ENCODE results near the gene RBM4. TPM values are rescaled to one million over a fixed set of nuclear protein-coding genes. Genes with fewer than 3 reads are reported as not detected.

The RBM4 gene
- total and polyA plus RNA-seq, 2 of the 13 experiments (the other 11 are each of a cell fraction or from before 2014, with no cell fraction given), result 126 to 136 TPM

DNA sequence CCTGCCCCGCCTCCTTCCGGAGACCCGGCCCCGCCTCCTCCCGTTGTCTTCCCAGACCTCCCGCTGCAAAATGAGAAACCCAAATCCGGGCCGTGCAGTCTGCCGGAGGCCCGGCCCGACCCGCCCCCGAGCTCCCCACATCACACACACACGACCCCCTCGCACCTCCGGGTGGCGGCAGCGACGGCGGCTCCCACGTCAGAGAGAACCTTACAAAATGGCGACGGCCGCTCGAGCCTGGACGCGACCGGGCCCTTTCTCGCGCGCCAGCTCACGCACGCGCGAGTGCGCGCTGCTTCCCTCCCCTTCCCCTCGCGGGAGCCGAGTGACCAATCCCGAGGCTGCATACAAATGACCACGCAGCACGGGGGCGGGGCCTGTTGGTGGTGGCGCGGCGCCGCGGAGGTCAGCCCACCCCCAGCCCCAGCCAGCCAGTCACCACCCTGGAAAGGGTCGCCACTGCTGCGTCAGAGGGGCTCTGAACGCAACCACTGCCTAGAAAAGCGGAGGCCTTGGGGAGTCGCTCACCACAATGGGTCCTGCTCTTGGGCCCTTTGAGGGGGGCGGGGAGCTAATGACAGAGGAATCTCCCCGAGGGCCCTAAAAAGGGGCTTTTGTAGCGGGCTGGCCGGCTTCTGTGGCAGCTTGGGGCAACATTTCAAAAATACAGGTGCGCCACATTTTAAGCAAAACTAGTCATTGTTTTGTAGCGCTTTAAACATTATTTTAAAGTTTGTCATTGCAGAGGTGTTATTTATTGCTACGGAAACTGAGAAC lies 39.3 kb downstream of the RBM4 start, which contains the start of gene RBM4B (continued):
- peak; percentile 80 for TF ChIP-seq TAF15 (IDR thresholded peaks at IDR 0.05; ENCODE audit: low read depth, low read length, poor library complexity, severe bottlenecking)
- TF ChIP-seq RAD51 (IDR thresholded peaks at IDR 0.05; ENCODE audit: borderline replicate concordance), result no peak
- TF ChIP-seq, protein P1, sequence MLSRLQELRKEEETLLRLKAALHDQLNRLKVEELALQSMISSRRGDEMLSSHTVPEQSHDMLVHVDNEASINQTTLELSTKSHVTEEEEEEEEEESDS (CRISPR knock-in tag; IDR thresholded peaks at IDR 0.05; ENCODE audit: borderline replicate concordance), result no peak
- TF ChIP-seq, protein P2, sequence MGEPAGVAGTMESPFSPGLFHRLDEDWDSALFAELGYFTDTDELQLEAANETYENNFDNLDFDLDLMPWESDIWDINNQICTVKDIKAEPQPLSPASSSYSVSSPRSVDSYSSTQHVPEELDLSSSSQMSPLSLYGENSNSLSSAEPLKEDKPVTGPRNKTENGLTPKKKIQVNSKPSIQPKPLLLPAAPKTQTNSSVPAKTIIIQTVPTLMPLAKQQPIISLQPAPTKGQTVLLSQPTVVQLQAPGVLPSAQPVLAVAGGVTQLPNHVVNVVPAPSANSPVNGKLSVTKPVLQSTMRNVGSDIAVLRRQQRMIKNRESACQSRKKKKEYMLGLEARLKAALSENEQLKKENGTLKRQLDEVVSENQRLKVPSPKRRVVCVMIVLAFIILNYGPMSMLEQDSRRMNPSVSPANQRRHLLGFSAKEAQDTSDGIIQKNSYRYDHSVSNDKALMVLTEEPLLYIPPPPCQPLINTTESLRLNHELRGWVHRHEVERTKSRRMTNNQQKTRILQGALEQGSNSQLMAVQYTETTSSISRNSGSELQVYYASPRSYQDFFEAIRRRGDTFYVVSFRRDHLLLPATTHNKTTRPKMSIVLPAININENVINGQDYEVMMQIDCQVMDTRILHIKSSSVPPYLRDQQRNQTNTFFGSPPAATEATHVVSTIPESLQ (CRISPR knock-in tag; conservative IDR thresholded peaks at IDR 0.05), result no peak
- no peak for TF ChIP-seq STAT6 (CRISPR knock-in tag; IDR thresholded peaks at IDR 0.05; ENCODE audit: borderline replicate concordance)
- TF ChIP-seq, protein P3, sequence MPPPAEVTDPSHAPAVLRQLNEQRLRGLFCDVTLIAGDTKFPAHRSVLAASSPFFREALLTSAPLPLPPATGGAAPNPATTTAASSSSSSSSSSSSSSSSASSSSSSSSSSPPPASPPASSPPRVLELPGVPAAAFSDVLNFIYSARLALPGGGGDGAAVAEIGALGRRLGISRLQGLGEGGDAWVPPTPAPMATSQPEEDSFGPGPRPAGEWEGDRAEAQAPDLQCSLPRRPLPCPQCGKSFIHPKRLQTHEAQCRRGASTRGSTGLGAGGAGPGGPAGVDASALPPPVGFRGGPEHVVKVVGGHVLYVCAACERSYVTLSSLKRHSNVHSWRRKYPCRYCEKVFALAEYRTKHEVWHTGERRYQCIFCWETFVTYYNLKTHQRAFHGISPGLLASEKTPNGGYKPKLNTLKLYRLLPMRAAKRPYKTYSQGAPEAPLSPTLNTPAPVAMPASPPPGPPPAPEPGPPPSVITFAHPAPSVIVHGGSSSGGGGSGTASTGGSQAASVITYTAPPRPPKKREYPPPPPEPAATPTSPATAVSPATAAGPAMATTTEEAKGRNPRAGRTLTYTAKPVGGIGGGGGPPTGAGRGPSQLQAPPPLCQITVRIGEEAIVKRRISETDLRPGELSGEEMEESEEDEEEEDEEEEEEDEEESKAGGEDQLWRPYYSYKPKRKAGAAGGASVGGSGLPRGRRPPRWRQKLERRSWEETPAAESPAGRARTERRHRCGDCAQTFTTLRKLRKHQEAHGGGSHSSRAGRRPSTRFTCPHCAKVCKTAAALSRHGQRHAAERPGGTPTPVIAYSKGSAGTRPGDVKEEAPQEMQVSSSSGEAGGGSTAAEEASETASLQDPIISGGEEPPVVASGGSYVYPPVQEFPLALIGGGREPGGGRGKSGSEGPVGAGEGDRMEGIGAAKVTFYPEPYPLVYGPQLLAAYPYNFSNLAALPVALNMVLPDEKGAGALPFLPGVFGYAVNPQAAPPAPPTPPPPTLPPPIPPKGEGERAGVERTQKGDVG (CRISPR knock-in tag; IDR thresholded peaks at IDR 0.05; ENCODE audit: borderline replicate concordance), result no peak
- TF ChIP-seq KDM4B (CRISPR knock-in tag; IDR thresholded peaks at IDR 0.05), result no peak
- no peak for TF ChIP-seq ZNF296 (CRISPR knock-in tag; conservative IDR thresholded peaks at IDR 0.05)
- TF ChIP-seq U2AF1 (optimal IDR thresholded peaks at IDR 0.05; ENCODE audit: low read depth, low read length), result peak; percentile 66
- no peak for TF ChIP-seq ZFP36 (IDR thresholded peaks at IDR 0.05; ENCODE audit: borderline replicate concordance, low read depth, low read length, partially characterized antibody)
- TF ChIP-seq ZNF451 (CRISPR knock-in tag; IDR thresholded peaks at IDR 0.05), result no peak
- TF ChIP-seq, protein P4, sequence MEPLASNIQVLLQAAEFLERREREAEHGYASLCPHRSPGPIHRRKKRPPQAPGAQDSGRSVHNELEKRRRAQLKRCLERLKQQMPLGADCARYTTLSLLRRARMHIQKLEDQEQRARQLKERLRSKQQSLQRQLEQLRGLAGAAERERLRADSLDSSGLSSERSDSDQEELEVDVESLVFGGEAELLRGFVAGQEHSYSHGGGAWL (CRISPR knock-in tag; IDR thresholded peaks at IDR 0.05), result peak; percentile 55; the same call in 1 of the 2 replicates
- TF ChIP-seq FOXP4 (CRISPR knock-in tag; IDR thresholded peaks at IDR 0.05), result no peak; the same call in 1 of the 2 replicates
- 0 out of 2 replicates have a peak, but pooled peaks have one; percentile 38 for TF ChIP-seq ZNF670 (CRISPR knock-in tag; IDR thresholded peaks at IDR 0.05; ENCODE audit: borderline replicate concordance)
- no peak for TF ChIP-seq DNMT1 (CRISPR knock-in tag; IDR thresholded peaks at IDR 0.05)
- TF ChIP-seq FOXP1 (IDR thresholded peaks at IDR 0.05), result no peak
- no peak for TF ChIP-seq FOXP1 (CRISPR knock-in tag; IDR thresholded peaks at IDR 0.05)

Data from HepG2 (cell line).